Muscle layer of duodenum (tissue), 2 donors: Measurements from ENCODE around the gene MUC2.

Experiments
- H3K27ac ChIP-seq: one replicate; pipeline ENCODE4 v1.7.0; 2013; ENCODE audit warnings: mild to moderate bottlenecking, low read length
- H3K27me3 ChIP-seq: one replicate; pipeline ENCODE4 v1.7.0; 2013; ENCODE audit warnings: low read depth, mild to moderate bottlenecking, control low read depth, low read length
- H3K36me3 ChIP-seq, 2 donors: one replicate each; pipeline ENCODE4 v1.7.0; 2013; ENCODE audit warnings: low read length in 2 of 2, control low read depth in 1 of 2, mild to moderate bottlenecking in 1 of 2; ENCODE audit not compliant: insufficient read depth in 2 of 2, control insufficient read depth in 1 of 2
- H3K4me1 ChIP-seq, 2 donors: one replicate each; pipeline ENCODE4 v1.7.0; 2013; ENCODE audit warnings: low read length in 2 of 2, mild to moderate bottlenecking in 2 of 2, control low read depth in 1 of 2, moderate library complexity in 1 of 2; ENCODE audit not compliant: insufficient read depth in 2 of 2, control insufficient read depth in 1 of 2
- H3K4me3 ChIP-seq, 2 donors: one replicate each; pipeline ENCODE4 v1.7.0; 2013; ENCODE audit warnings: low read length in 2 of 2, low read depth in 1 of 2, mild to moderate bottlenecking in 1 of 2
- H3K9me3 ChIP-seq, 2 donors: one replicate each; pipeline ENCODE4 v1.7.0; 2013; ENCODE audit warnings: low read length in 2 of 2, control low read depth in 1 of 2, mild to moderate bottlenecking in 1 of 2; ENCODE audit not compliant: control insufficient read depth in 1 of 2
- donor health status: healthy.

Gene MUC2

GRCh38 chr11:1074244-1075221 lies at the start of gene MUC2:
Gene MUC2, plus strand, starts transcription at chr11:1074874.
- no peak within 1 kb of the TSS for H3K4me3 ChIP-seq
- H3K9me3 ChIP-seq, result no peaks in the 10 kb centered on the region
- H3K36me3 ChIP-seq, result no peaks in the 10 kb centered on the region
- H3K4me1 ChIP-seq, result no peaks in the 10 kb centered on the region
- H3K27ac ChIP-seq, result no peak within 1 kb of the TSS
- no peaks in the 10 kb centered on the region for H3K27me3 ChIP-seq

- H3K27ac ChIP-seq, result no peak overlapping the region
- H3K9me3 ChIP-seq, result no peaks in the 10 kb centered on the region
Observed at GRCh38 chr11:1025410-1026162, 49.1 kb upstream of the MUC2 start.

GRCh38 chr11:1026163-1026450 lies 48.6 kb upstream of the MUC2 start:
- Histone ChIP-seq H3K4me1 (no peaks in the 10 kb centered on the region), H3K36me3 (no peaks in the 10 kb centered on the region), H3K9me3 (no peaks in the 10 kb centered on the region), H3K4me3 (no peak overlapping the region), H3K27me3 (no peaks in the 10 kb centered on the region), H3K27ac (no peak overlapping the region)

More at GRCh38 chr11:1025410-1026162, 49.1 kb upstream of the MUC2 start:
- no peak overlapping the region for H3K4me3 ChIP-seq
- H3K36me3 ChIP-seq, result no peaks in the 10 kb centered on the region
- no peaks in the 10 kb centered on the region for H3K4me1 ChIP-seq
- H3K27me3 ChIP-seq, result no peaks in the 10 kb centered on the region

- Histone ChIP-seq H3K9me3 (no peaks in the 10 kb centered on the region), H3K4me1 (no peaks in the 10 kb centered on the region), H3K27ac (no peak overlapping the region), H3K36me3 (no peaks in the 10 kb centered on the region), H3K4me3 (no peak overlapping the region), H3K27me3 (no peaks in the 10 kb centered on the region)
Observed at GRCh38 chr11:1026641-1027482, 47.8 kb upstream of the MUC2 start.

- Histone ChIP-seq H3K27me3 (no peaks in the 10 kb centered on the region), H3K9me3 (no peaks in the 10 kb centered on the region)
Observed at GRCh38 chr11:1027483-1028290, 47.0 kb upstream of the MUC2 start.

GRCh38 chr11:1028291-1028540 lies 46.5 kb upstream of the MUC2 start:
- no peak overlapping the region for H3K27ac ChIP-seq
- no peaks in the 10 kb centered on the region for H3K9me3 ChIP-seq
- H3K4me1 ChIP-seq, result no peaks in the 10 kb centered on the region
- H3K27me3 ChIP-seq, result no peaks in the 10 kb centered on the region
- H3K4me3 ChIP-seq, result no peak overlapping the region
- no peaks in the 10 kb centered on the region for H3K36me3 ChIP-seq

More at GRCh38 chr11:1027483-1028290, 47.0 kb upstream of the MUC2 start:
- Histone ChIP-seq H3K36me3 (no peaks in the 10 kb centered on the region), H3K4me3 (no peak overlapping the region), H3K27ac (no peak overlapping the region), H3K4me1 (no peaks in the 10 kb centered on the region)

- H3K36me3 ChIP-seq, result no peaks in the 10 kb centered on the region
- no peaks in the 10 kb centered on the region for H3K9me3 ChIP-seq
- H3K4me3 ChIP-seq, result no peak overlapping the region
- H3K27ac ChIP-seq, result no peak overlapping the region
- no peaks in the 10 kb centered on the region for H3K4me1 ChIP-seq
- no peaks in the 10 kb centered on the region for H3K27me3 ChIP-seq
Observed at GRCh38 chr11:1028616-1029015, 46.1 kb upstream of the MUC2 start.

GRCh38 chr11:1029051-1029450 lies 45.6 kb upstream of the MUC2 start:
- no peaks in the 10 kb centered on the region for H3K4me1 ChIP-seq
- no peaks in the 10 kb centered on the region for H3K36me3 ChIP-seq
- no peaks in the 10 kb centered on the region for H3K27me3 ChIP-seq
- H3K27ac ChIP-seq, result no peak overlapping the region
- H3K9me3 ChIP-seq, result no peaks in the 10 kb centered on the region
- no peak overlapping the region for H3K4me3 ChIP-seq

GRCh38 chr11:1029654-1030053 lies 45.0 kb upstream of the MUC2 start:
- no peak overlapping the region for H3K4me3 ChIP-seq
- H3K27ac ChIP-seq, result no peak overlapping the region
- H3K36me3 ChIP-seq, result no peaks in the 10 kb centered on the region
- no peaks in the 10 kb centered on the region for H3K9me3 ChIP-seq
- no peaks in the 10 kb centered on the region for H3K4me1 ChIP-seq
- H3K27me3 ChIP-seq, result no peaks in the 10 kb centered on the region

GRCh38 chr11:1030086-1030485 lies 44.6 kb upstream of the MUC2 start:
- Histone ChIP-seq H3K36me3 (no peaks in the 10 kb centered on the region), H3K4me1 (no peaks in the 10 kb centered on the region), H3K27ac (no peak overlapping the region), H3K9me3 (no peaks in the 10 kb centered on the region), H3K27me3 (no peaks in the 10 kb centered on the region), H3K4me3 (no peak overlapping the region)
